HG03175 (cell line): ENCODE measurements around the gene ZGPAT.

ENCODE experiments used
- ATAC-seq: cut with Tn5 transposase; IDR thresholded peaks from one replicate; pipeline ENCODE4 v1.9.1; 2021; ENCODE audit warnings: mild to moderate bottlenecking, moderate library complexity; ENCODE audit not compliant: unreplicated experiment

The ZGPAT gene

GRCh38 chr20:63742381-63743024 is 34.7 kb downstream of the ZGPAT start:
- no peak for ATAC-seq

GRCh38 chr20:63743210-63743970 is 35.6 kb downstream of the ZGPAT start:
- ATAC-seq, result no peak

GRCh38 chr20:63744158-63744557 is 36.3 kb downstream of the ZGPAT start:
- ATAC-seq, result no peak

GRCh38 chr20:63744574-63745423 is 37.0 kb downstream of the ZGPAT start:
- no peak for ATAC-seq

GRCh38 chr20:63745424-63745805 is 37.6 kb downstream of the ZGPAT start:
- ATAC-seq, result no peak

GRCh38 chr20:63745961-63746731 is 38.3 kb downstream of the ZGPAT start:
- ATAC-seq, result no peak

- no peak for ATAC-seq
Measured at GRCh38 chr20:63746751-63747315, 39.0 kb downstream of the ZGPAT start.

- no peak for ATAC-seq
Measured at GRCh38 chr20:63747622-63748069, 39.8 kb downstream of the ZGPAT start.

- ATAC-seq, result no peak
Measured at GRCh38 chr20:63748070-63748933, 40.5 kb downstream of the ZGPAT start.

GRCh38 chr20:63748934-63749270 is 41.1 kb downstream of the ZGPAT start:
- ATAC-seq, result no peak

- ATAC-seq, result no peak
Measured at GRCh38 chr20:63749597-63750508, 42.0 kb downstream of the ZGPAT start.

- ATAC-seq, result no peak
Measured at GRCh38 chr20:63750807-63751470, 43.1 kb downstream of the ZGPAT start.

- no peak for ATAC-seq
Measured at GRCh38 chr20:63751471-63752271, 43.8 kb downstream of the ZGPAT start.

GRCh38 chr20:63752411-63753101 is 44.7 kb downstream of the ZGPAT start:
- ATAC-seq, result no peak

- no peak for ATAC-seq
Measured at GRCh38 chr20:63753381-63753780, 45.5 kb downstream of the ZGPAT start.

- ATAC-seq, result no peak
Measured at GRCh38 chr20:63754008-63754407, 46.2 kb downstream of the ZGPAT start.
